Measurements from ENCODE around the gene CLDN12. TPM values are rescaled to one million over a fixed set of nuclear protein-coding genes. Genes with fewer than 3 reads are reported as not detected.

The CLDN12 gene
- total RNA-seq, 1 experiment from 2014 or later: 22.5 TPM

GRCh38 chr7:90445633-90446032, 42.4 kb downstream of the CLDN12 start:
- BruUV-seq (replicated peaks): no TSS peak
- CTCF ChIA-PET: interaction anchor here (1.3 to 1.7 kb wide), 4 partner anchors 9 to 184 kb away, joined by 4 to 7 read pairs (median 4); no protein-coding TSS in a partner anchor

GRCh38 chr7:90446137-90446899, 43.1 kb downstream of the CLDN12 start:
- DNase-seq (ENCODE audit: unreplicated experiment): no peak
- Mint-ChIP-seq H3K36me3 (ENCODE audit: insufficient read depth, unreplicated experiment) (no peaks in the 10 kb centered on the region), H3K27me3 (ENCODE audit: insufficient read depth, unreplicated experiment) (peaks cover 13% of the 10 kb centered on the region), H3K9me3 (ENCODE audit: unreplicated experiment) (no peaks in the 10 kb centered on the region), H3K27ac (ENCODE audit: low read depth, unreplicated experiment) (no peak overlapping the region), H3K4me1 (ENCODE audit: insufficient read depth, unreplicated experiment) (no peaks in the 10 kb centered on the region), H3K4me3 (ENCODE audit: unreplicated experiment) (no peak overlapping the region)
- intact Hi-C loops (cut with micrococcal nuclease): no loop called here
- no peak for TF ChIP-seq CTCF (IDR thresholded peaks at IDR 0.05; ENCODE audit: unreplicated experiment)
- POLR2A ChIA-PET: no interaction called here
- no TSS peak for BruUV-seq (replicated peaks)
- CTCF ChIA-PET: interaction anchor here (0.6 to 2.0 kb wide), 4 partner anchors 9 to 599 kb away, joined by 3 to 10 read pairs (median 4); no protein-coding TSS in a partner anchor

More at GRCh38 chr7:90445633-90446032, 42.4 kb downstream of the CLDN12 start:
- intact Hi-C loops (cut with micrococcal nuclease): no loop called here
- POLR2A ChIA-PET: no interaction called here
- no peak for DNase-seq (ENCODE audit: unreplicated experiment)
- Mint-ChIP-seq H3K4me1 (ENCODE audit: insufficient read depth, unreplicated experiment) (no peaks in the 10 kb centered on the region), H3K9me3 (ENCODE audit: unreplicated experiment) (no peaks in the 10 kb centered on the region), H3K27me3 (ENCODE audit: insufficient read depth, unreplicated experiment) (peaks cover 13% of the 10 kb centered on the region), H3K27ac (ENCODE audit: low read depth, unreplicated experiment) (no peak overlapping the region), H3K36me3 (ENCODE audit: insufficient read depth, unreplicated experiment) (no peaks in the 10 kb centered on the region), H3K4me3 (ENCODE audit: unreplicated experiment) (no peak overlapping the region)
- no peak for TF ChIP-seq CTCF (IDR thresholded peaks at IDR 0.05; ENCODE audit: unreplicated experiment)

- intact Hi-C loops (cut with micrococcal nuclease): no loop called here
- no peak for TF ChIP-seq CTCF (IDR thresholded peaks at IDR 0.05; ENCODE audit: unreplicated experiment)
- ChIA-PET CTCF (interaction anchor here (0.6 to 2.4 kb wide), 7 partner anchors 108 to 581 kb away, joined by 3 to 19 read pairs (median 4); partner anchors contain the start of gene CDK14), POLR2A (no interaction called here)
- BruUV-seq (replicated peaks): no TSS peak
- peaks cover 8% of the 10 kb centered on the region for H3K4me1 Mint-ChIP-seq (ENCODE audit: insufficient read depth, unreplicated experiment)
- no peaks in the 10 kb centered on the region for H3K27me3 Mint-ChIP-seq (ENCODE audit: insufficient read depth, unreplicated experiment)
- no peak overlapping the region for H3K27ac Mint-ChIP-seq (ENCODE audit: low read depth, unreplicated experiment)
- H3K9me3 Mint-ChIP-seq (ENCODE audit: unreplicated experiment): no peaks in the 10 kb centered on the region
- DNase-seq (ENCODE audit: unreplicated experiment): no peak
- no peaks in the 10 kb centered on the region for H3K36me3 Mint-ChIP-seq (ENCODE audit: insufficient read depth, unreplicated experiment)
- H3K4me3 Mint-ChIP-seq (ENCODE audit: unreplicated experiment): no peak overlapping the region
Measured at GRCh38 chr7:90453259-90453891, 50.1 kb downstream of the CLDN12 start.

- Mint-ChIP-seq H3K4me1 (ENCODE audit: insufficient read depth, unreplicated experiment) (peaks cover 8% of the 10 kb centered on the region), H3K27me3 (ENCODE audit: insufficient read depth, unreplicated experiment) (no peaks in the 10 kb centered on the region), H3K36me3 (ENCODE audit: insufficient read depth, unreplicated experiment) (no peaks in the 10 kb centered on the region), H3K9me3 (ENCODE audit: unreplicated experiment) (no peaks in the 10 kb centered on the region), H3K4me3 (ENCODE audit: unreplicated experiment) (no peak overlapping the region), H3K27ac (ENCODE audit: low read depth, unreplicated experiment) (no peak overlapping the region)
- no TSS peak for BruUV-seq (replicated peaks)
- ChIA-PET POLR2A (no interaction called here), CTCF (interaction anchor here (0.6 to 2.5 kb wide), 10 partner anchors 10 to 717 kb away, joined by 3 to 19 read pairs (median 5); partner anchors contain the start of gene CDK14)
- TF ChIP-seq CTCF (IDR thresholded peaks at IDR 0.05; ENCODE audit: unreplicated experiment): no peak
- DNase-seq (ENCODE audit: unreplicated experiment): no peak
- intact Hi-C loops (cut with micrococcal nuclease): no loop called here
Measured at GRCh38 chr7:90453931-90454330, 50.7 kb downstream of the CLDN12 start.
